WTC11 (cell line): ENCODE data around the gene ENTPD6.

Experiments
- HMGA2 ChIP-seq: fragments of 250-450 bp; sonication (Bioruptor Pico); IDR thresholded peaks from 2 replicates; pipeline ENCODE4 v1.4.0; 2021; ENCODE audit warnings: mild to moderate bottlenecking, moderate library complexity
- IRF1 ChIP-seq: sonication (generic); formaldehyde crosslinking; IDR thresholded peaks from 2 replicates; pipeline ENCODE4 v1.8.0; 2023; ENCODE audit warnings: missing genetic modification reagents
- JUN ChIP-seq: sonication (generic); formaldehyde crosslinking; IDR thresholded peaks from 2 replicates; pipeline ENCODE4 v1.8.0; 2023; ENCODE audit warnings: mild to moderate bottlenecking, missing genetic modification reagents
- TF ChIP-seq, protein P1 (sequence below): fragments of 200-600 bp; IDR thresholded peaks from 2 replicates; pipeline ENCODE4 v1.8.0; 2022; ENCODE audit warnings: antibody characterized with exemption

DNA sequence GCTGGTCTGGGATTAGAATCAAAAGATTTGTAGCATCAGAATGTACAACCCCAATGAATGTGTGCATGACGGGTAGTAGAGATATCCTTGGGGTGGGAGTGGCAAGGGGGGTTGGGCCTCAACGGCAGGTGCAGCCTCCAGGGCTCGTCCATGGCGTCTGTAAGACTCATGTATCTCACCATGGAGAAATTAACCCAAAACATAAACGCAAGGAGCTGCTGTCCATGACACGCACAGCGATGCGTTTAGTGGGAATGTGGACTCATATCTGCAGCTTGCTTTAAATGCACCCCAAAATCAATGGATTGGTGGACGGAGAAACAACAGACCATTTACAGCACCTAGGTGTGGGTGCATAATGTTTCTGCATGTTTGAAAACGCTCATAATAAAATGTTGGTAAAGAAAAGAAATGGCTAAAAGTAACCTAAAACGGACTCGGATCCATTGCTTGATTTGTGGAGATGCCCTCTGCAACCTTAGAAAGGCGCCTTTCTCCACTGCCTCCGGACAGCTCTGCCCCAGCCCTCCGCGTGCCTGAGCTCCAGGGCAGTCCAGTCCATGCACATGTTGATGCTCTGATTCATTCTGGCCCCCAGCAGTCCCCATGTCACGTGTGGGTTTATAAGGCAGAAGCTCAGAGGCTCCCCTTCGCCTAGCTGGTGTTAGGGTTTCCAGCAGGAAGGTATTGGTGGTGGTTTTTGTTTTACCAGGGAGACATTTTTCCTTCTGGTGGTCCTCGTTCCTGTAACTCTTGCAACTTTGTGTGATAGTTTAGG, 76.9 kb downstream of the ENTPD6 start:
- TF ChIP-seq IRF1: no peak
- TF ChIP-seq, protein P1, sequence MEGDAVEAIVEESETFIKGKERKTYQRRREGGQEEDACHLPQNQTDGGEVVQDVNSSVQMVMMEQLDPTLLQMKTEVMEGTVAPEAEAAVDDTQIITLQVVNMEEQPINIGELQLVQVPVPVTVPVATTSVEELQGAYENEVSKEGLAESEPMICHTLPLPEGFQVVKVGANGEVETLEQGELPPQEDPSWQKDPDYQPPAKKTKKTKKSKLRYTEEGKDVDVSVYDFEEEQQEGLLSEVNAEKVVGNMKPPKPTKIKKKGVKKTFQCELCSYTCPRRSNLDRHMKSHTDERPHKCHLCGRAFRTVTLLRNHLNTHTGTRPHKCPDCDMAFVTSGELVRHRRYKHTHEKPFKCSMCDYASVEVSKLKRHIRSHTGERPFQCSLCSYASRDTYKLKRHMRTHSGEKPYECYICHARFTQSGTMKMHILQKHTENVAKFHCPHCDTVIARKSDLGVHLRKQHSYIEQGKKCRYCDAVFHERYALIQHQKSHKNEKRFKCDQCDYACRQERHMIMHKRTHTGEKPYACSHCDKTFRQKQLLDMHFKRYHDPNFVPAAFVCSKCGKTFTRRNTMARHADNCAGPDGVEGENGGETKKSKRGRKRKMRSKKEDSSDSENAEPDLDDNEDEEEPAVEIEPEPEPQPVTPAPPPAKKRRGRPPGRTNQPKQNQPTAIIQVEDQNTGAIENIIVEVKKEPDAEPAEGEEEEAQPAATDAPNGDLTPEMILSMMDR: no peak
- TF ChIP-seq JUN (CRISPR knock-in tag): no peak
- no peak for TF ChIP-seq HMGA2 (CRISPR knock-in tag)
